Measurements from ENCODE around the gene ERICH2. TPM values are rescaled to one million over a fixed set of nuclear protein-coding genes. Genes with fewer than 3 reads are reported as not detected.

ERICH2 gene
- total RNA-seq, 1 donor from 2014 or later: 8.5 TPM

DNA sequence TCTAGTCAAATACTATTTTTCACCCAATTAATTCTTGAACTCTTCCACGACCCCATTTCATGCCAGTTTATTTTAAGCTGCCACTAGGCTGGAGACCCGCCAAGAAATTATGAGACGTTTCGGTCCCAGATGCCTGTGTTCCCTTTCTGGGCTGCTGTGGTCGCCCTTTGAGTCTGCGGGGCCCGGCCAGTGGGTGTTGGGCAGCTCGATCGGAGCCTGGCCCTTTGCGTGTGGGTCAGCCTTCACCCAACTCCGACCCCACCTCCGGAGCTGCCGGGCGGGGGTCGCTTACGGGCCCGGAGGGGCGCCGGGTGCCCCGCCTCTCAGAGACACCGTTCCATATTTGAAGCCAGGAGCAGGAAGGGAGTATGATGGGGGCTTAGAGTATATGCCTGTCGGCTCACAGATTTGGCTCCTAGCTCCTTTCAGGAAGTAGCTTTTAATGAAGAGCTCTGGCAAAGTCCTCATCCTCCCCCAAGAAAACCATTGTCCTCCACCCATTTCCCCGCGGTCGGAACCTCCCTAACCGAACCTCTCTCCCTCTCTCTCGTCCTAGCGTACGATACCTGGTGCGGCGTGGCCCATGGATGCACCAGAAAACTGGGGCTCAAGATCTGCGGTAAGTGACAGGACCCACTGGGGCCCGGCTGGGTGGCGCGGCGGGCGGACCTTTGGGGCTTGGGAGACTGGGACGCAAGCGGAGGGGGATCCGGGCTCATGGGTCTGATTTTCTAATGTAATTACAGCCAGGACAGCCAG is 51.5 kb downstream of the ERICH2 start:
- peak overlapping the region; percentile 13 for H3K4me3 ChIP-seq
- no peak for TF ChIP-seq CTCF (IDR thresholded peaks at IDR 0.05)
- no peak for DNase-seq

GRCh38 chr2:170822290-170823087 is 52.3 kb downstream of the ERICH2 start:
- Histone ChIP-seq H3K4me1 (peaks cover 57% of the 10 kb centered on the region), H3K27me3 (ENCODE audit: low read depth) (peaks cover 95% of the 10 kb centered on the region), H3K27ac (no peak overlapping the region), H3K36me3 (no peaks in the 10 kb centered on the region), H3K4me3 (peak overlapping the region; percentile 36), H3K9me3 (no peaks in the 10 kb centered on the region)
- intact Hi-C loops (cut with DNase I): no loop called here
- DNase-seq (no peak), ATAC-seq (peak in 1 of 2 donors; percentile 8)
- peak; percentile 16 for TF ChIP-seq CTCF (IDR thresholded peaks at IDR 0.05)

More for the DNA sequence above, 51.5 kb downstream of the ERICH2 start:
- no peaks in the 10 kb centered on the region for H3K9me3 ChIP-seq
- no peaks in the 10 kb centered on the region for H3K36me3 ChIP-seq
- H3K4me1 ChIP-seq: peaks cover 65% of the 10 kb centered on the region
- H3K27me3 ChIP-seq (ENCODE audit: low read depth): peaks cover 96% of the 10 kb centered on the region
- intact Hi-C loops (cut with DNase I): no loop called here
- no peak overlapping the region for H3K27ac ChIP-seq
- ATAC-seq: no peak

DNA sequence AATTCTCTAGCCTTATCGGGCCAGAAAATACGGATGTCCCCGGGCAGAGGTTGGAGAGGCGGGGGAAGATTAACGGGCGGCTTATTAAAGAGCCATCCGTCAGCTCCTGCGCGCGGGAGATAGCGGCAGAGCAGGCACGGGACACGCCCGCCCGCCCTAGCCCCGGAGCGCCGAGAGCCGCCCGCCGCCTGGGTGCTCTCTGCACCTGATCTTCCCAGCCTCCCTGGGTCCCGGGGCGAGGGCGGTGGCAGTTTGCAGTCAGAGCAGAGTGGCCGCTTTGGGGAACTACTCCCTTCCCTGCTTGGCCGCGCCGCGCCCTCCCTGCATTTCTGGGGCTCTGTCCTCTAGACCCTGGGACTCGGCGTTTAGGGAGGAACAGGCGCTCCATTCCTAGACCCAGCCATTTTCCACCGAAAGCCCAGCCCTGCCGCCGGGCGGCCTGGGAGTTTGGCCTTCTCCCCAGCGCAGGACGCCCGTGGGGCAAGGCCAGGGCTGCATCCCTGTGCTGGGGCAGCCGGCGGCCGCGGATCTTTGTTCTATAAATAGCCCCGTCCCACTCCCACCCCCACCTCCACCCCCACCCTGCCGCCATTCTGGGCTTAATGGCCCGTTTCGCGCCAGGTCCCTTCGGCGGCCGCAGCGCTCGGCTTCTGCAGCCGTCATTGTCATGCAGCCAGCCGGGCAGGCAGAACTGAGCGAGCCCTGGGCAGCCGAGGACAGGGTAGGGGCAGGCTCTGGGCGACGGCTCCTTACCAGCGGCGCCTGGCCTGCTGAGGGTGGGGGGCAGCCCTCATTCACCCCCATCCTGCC is 53.1 kb downstream of the ERICH2 start:
- Histone ChIP-seq H3K27ac (no peak overlapping the region), H3K9me3 (no peaks in the 10 kb centered on the region), H3K27me3 (ENCODE audit: low read depth) (peaks cover 89% of the 10 kb centered on the region), H3K4me3 (peak overlapping the region; percentile 36), H3K36me3 (no peaks in the 10 kb centered on the region), H3K4me1 (peaks cover 49% of the 10 kb centered on the region)
- no peak for TF ChIP-seq CTCF (IDR thresholded peaks at IDR 0.05)
- no peak for DNase-seq
- intact Hi-C loops (cut with DNase I): no loop called here
- ATAC-seq: peak; percentile 17 to 36

DNA sequence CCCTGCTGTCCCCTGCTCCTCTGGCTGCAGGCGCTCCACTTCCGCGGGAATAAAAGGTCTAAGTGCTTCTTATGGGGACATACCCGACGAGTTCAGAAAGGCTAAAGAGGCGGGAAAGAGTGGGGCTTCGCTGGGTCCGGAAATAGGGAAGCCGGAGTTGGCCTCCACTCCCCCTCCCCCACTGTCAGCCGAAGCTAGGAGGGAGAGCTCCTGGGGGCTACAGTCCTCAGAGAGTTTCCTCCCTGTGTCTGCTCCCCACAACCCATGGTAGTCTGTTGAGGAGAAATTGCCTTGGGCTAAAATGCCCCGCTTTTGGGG is 53.7 kb downstream of the ERICH2 start:
- no peak for ATAC-seq
- intact Hi-C loops (cut with DNase I): no loop called here
- no peak for DNase-seq
- Histone ChIP-seq H3K36me3 (no peaks in the 10 kb centered on the region), H3K27ac (no peak overlapping the region), H3K4me3 (no peak overlapping the region), H3K9me3 (no peaks in the 10 kb centered on the region), H3K4me1 (peaks cover 44% of the 10 kb centered on the region), H3K27me3 (ENCODE audit: low read depth) (peaks cover 83% of the 10 kb centered on the region)
- no peak for TF ChIP-seq CTCF (IDR thresholded peaks at IDR 0.05)

DNA sequence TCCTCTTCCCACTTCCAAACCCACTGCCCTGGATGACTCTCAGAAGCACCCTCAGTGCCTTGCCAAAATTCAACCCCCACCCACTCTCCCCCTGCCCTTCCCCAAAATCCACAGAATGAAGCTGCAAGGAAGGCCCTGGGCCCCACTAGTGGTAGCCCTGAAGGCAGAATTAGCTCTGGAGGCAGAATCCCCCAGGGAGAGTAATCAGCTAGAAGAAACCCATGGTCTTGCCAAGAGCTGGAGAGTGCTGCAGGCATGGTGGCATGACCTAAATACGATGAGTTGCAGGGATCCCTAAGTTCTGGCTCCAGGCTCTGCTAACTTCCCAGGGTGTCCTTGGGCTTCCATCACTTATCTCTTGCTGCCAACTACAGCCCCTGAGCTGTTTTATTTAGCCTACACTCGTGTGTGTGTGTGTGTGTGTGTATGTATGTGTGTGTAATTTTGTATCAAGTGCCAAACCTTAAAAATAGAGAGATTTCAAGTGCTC is 54.4 kb downstream of the ERICH2 start:
- intact Hi-C loops (cut with DNase I): no loop called here
- Histone ChIP-seq H3K4me1 (peaks cover 43% of the 10 kb centered on the region), H3K27me3 (ENCODE audit: low read depth) (peaks cover 81% of the 10 kb centered on the region), H3K4me3 (no peak overlapping the region), H3K27ac (no peak overlapping the region), H3K36me3 (no peaks in the 10 kb centered on the region), H3K9me3 (no peaks in the 10 kb centered on the region)
- no peak for ATAC-seq
- no peak for TF ChIP-seq CTCF (IDR thresholded peaks at IDR 0.05)
- DNase-seq: no peak
